ENCODE measurements around the gene SBNO2.

The SBNO2 gene

DNA sequence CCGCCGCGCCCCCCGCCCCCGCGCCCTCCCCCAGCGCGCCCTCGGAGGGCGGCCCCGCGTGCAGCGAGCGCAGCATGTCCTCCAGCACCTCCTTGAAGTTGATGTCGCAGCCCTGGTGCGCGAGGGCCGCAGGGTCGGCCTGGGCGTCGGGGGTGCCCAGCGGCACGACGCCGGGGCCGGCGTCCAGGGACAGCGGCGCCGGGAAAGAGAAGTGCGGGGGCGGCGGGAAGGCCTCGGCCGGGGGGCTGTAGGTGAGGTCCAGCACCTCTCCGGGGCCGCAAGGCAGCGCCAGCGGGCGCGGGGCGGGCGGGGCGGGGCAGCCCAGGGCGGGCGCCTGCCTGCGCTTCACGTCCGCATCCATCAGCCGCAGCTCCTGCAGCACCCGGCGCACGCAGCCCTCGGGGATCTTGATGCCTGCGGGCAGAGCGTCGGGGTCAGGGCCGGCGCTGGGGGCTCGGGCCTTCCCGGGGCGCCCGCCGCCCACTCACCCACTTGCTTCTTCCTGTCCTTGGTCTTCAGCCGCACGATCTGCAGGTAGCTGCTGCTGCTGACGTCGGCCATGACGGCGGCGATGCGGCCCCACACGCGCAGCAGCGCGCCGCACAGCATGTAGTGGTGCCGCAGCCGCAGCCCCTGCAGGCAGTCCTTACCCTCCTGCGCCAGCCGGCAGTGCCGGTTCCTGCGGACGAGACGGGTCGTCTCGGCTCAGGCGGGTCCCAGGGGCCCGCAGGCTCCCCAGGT lies 65.6 kb downstream of the SBNO2 start:
- DNase-seq (no peak), ATAC-seq (ENCODE audit: insufficient read depth, low read depth) (no peak)
- no peaks in the 10 kb centered on the region for H3K27me3 ChIP-seq (ENCODE audit: insufficient read depth, low read length, poor library complexity)
- H3K9me3 ChIP-seq (ENCODE audit: insufficient read depth, low read length, severe bottlenecking), result no peaks in the 10 kb centered on the region
- no peak overlapping the region for H3K9ac ChIP-seq (ENCODE audit: low read depth, low read length)
- peaks cover 23% of the 10 kb centered on the region for H3K4me1 ChIP-seq (ENCODE audit: insufficient read depth, low read length)
- no peak overlapping the region for H3K4me3 ChIP-seq (ENCODE audit: low read depth in 1 of 2, low read length in 2 of 2)
- TF ChIP-seq EZH2 (IDR thresholded peaks at IDR 0.05; ENCODE audit: borderline replicate concordance, low read depth, low read length, severe bottlenecking), result no peak
- TF ChIP-seq, protein P1, sequence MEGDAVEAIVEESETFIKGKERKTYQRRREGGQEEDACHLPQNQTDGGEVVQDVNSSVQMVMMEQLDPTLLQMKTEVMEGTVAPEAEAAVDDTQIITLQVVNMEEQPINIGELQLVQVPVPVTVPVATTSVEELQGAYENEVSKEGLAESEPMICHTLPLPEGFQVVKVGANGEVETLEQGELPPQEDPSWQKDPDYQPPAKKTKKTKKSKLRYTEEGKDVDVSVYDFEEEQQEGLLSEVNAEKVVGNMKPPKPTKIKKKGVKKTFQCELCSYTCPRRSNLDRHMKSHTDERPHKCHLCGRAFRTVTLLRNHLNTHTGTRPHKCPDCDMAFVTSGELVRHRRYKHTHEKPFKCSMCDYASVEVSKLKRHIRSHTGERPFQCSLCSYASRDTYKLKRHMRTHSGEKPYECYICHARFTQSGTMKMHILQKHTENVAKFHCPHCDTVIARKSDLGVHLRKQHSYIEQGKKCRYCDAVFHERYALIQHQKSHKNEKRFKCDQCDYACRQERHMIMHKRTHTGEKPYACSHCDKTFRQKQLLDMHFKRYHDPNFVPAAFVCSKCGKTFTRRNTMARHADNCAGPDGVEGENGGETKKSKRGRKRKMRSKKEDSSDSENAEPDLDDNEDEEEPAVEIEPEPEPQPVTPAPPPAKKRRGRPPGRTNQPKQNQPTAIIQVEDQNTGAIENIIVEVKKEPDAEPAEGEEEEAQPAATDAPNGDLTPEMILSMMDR (IDR thresholded peaks at IDR 0.05; ENCODE audit: borderline replicate concordance, extremely low read depth, low read length, poor library complexity, severe bottlenecking), result no peak
- no peak overlapping the region for H3K4me2 ChIP-seq (ENCODE audit: insufficient read depth, low read length)
- H2AFZ ChIP-seq (ENCODE audit: low read depth, low read length), result no peak overlapping the region
- H4K20me1 ChIP-seq (ENCODE audit: insufficient read depth, low read length), result peaks cover 27% of the 10 kb centered on the region
- H3K36me3 ChIP-seq (ENCODE audit: insufficient read depth, low read length), result peaks cover 64% of the 10 kb centered on the region
- H3K79me2 ChIP-seq (ENCODE audit: insufficient read depth, low read length), result peaks cover 29% of the 10 kb centered on the region
- no peak overlapping the region for H3K27ac ChIP-seq (ENCODE audit: low read length)

DNA sequence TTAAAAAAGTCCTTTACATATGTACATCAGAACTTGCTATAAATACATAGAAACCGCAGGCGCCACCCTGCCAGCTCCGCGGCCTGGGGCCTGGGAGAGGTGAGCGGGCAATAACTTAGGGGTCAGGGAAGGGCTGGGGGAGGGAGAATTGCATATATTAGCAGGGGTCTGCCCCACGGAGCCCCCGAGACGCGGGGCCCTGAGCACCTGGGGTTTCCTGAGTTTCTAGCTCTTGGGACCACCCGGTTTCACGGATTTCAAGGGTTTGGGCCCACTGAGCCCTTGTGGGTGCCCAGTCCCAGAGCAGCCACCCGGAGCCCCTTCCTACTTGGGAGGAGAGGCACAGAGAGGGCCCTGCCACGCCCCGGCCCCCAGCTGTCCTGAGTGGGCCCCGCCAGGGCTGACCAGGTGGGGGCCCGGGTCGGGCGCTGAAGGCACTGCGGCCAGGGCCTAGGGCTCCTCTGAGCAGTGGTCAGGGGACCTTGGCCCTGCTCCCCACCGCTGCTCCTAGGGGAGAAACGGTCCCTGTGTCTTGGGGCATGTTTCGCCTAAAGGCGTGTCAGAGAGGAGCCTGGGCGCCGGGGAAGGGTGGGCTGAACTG lies 66.3 kb downstream of the SBNO2 start:
- Histone ChIP-seq H3K9me3 (ENCODE audit: insufficient read depth, low read length, severe bottlenecking) (no peaks in the 10 kb centered on the region), H3K9ac (ENCODE audit: low read depth, low read length) (no peak overlapping the region), H4K20me1 (ENCODE audit: insufficient read depth, low read length) (peaks cover 27% of the 10 kb centered on the region), H3K4me1 (ENCODE audit: insufficient read depth, low read length) (peaks cover 30% of the 10 kb centered on the region), H3K27ac (ENCODE audit: low read length) (no peak overlapping the region), H3K36me3 (ENCODE audit: insufficient read depth, low read length) (peaks cover 59% of the 10 kb centered on the region), H3K4me2 (ENCODE audit: insufficient read depth, low read length) (no peak overlapping the region), H3K27me3 (ENCODE audit: insufficient read depth, low read length, poor library complexity) (no peaks in the 10 kb centered on the region), H3K4me3 (ENCODE audit: low read depth in 1 of 2, low read length in 2 of 2) (no peak overlapping the region), H3K79me2 (ENCODE audit: insufficient read depth, low read length) (peaks cover 29% of the 10 kb centered on the region), H2AFZ (ENCODE audit: low read depth, low read length) (no peak overlapping the region)
- no peak for TF ChIP-seq EZH2 (IDR thresholded peaks at IDR 0.05; ENCODE audit: borderline replicate concordance, low read depth, low read length, severe bottlenecking)
- TF ChIP-seq, protein P1 (IDR thresholded peaks at IDR 0.05; ENCODE audit: borderline replicate concordance, extremely low read depth, low read length, poor library complexity, severe bottlenecking), result no peak
- ATAC-seq (ENCODE audit: insufficient read depth, low read depth), result no peak
- DNase-seq, result no peak

DNA sequence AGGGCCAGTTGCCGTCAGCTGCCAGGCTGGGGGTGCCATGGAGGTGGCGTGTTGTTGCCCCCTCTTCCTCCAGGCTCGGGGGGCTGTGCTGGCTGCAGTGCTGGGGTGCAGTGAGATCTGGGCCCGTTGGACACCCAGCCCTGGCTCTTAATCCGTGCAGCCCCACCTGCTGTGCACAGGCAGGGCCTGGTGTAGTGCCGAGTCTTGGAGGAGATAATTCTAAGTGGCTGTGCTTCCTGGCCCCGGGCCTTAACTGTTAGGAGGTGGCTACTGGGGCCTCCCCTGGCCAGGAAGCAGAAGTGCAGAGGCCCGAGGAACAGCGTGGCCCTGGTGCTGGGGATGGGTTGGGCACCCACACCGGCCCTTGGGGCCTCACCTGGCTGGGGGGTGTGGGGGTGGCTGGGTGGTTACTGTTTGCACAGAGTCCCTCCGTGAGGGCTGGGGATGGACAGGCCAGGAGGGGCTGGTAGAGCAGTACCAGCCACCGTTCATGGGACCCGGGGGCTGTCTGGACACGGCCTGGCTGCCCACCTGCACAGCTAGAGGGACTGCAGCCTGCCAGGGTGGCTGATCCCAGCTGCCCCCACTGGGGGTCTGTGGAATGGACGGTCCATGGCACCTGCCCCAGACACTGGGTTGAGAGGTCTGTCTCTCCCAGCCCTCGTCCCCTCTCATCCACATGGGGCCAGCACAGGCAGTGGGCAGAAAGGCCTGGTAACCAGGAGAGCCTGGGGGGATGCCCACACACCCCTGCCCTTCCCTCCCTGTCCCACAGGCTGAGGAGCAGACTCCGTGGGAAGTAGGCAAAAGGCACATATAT lies 67.0 kb downstream of the SBNO2 start:
- peaks cover 29% of the 10 kb centered on the region for H3K79me2 ChIP-seq (ENCODE audit: insufficient read depth, low read length)
- TF ChIP-seq EZH2 (IDR thresholded peaks at IDR 0.05; ENCODE audit: borderline replicate concordance, low read depth, low read length, severe bottlenecking), result no peak
- no peak for ATAC-seq (ENCODE audit: insufficient read depth, low read depth)
- H3K4me3 ChIP-seq (ENCODE audit: low read depth in 1 of 2, low read length in 2 of 2), result no peak overlapping the region
- DNase-seq, result no peak
- peaks cover 36% of the 10 kb centered on the region for H3K4me1 ChIP-seq (ENCODE audit: insufficient read depth, low read length)
- no peak overlapping the region; the same call in 1 of the 2 replicates for H3K4me2 ChIP-seq (ENCODE audit: insufficient read depth, low read length)
- peaks cover 27% of the 10 kb centered on the region for H4K20me1 ChIP-seq (ENCODE audit: insufficient read depth, low read length)
- peaks cover 52% of the 10 kb centered on the region for H3K36me3 ChIP-seq (ENCODE audit: insufficient read depth, low read length)
- H3K27ac ChIP-seq (ENCODE audit: low read length), result no peak overlapping the region; the same call in 1 of the 2 replicates
- no peaks in the 10 kb centered on the region for H3K9me3 ChIP-seq (ENCODE audit: insufficient read depth, low read length, severe bottlenecking)
- H2AFZ ChIP-seq (ENCODE audit: low read depth, low read length), result no peak overlapping the region
- no peaks in the 10 kb centered on the region for H3K27me3 ChIP-seq (ENCODE audit: insufficient read depth, low read length, poor library complexity)
- no peak overlapping the region for H3K9ac ChIP-seq (ENCODE audit: low read depth, low read length)
